Vagina (tissue), 2 donors: ENCODE results near the gene DOCK7. TPM values are rescaled to one million over a fixed set of nuclear protein-coding genes. Genes with fewer than 3 reads are reported as not detected.
"Not testable (repeated sequence)": the region's sequence is repeated elsewhere in the genome, so short reads cannot be mapped to it uniquely, and the experiment has no call there.

ENCODE experiments used
- DNase-seq, 2 donors: peaks; one replicate each; pipeline ENCODE4 v3.0.0-alpha.2; 2017; ENCODE audit errors: extremely low spot score in 2 of 2
- H3K27ac ChIP-seq: fragments of 200-600 bp; sonication (generic); one replicate; pipeline ENCODE4 v1.5.1; 2019
- H3K27me3 ChIP-seq: fragments of 200-600 bp; sonication (generic); one replicate; pipeline ENCODE4 v1.5.1; 2019
- H3K36me3 ChIP-seq, 2 donors: fragments of 200-600 bp; sonication (generic); one replicate each; pipeline ENCODE4 v1.5.1; 2017 to 2019
- H3K4me1 ChIP-seq: fragments of 200-600 bp; sonication (generic); one replicate; pipeline ENCODE4 v1.5.1; 2019
- H3K4me3 ChIP-seq, 2 donors: fragments of 200-600 bp; sonication (generic); 1 replicate in 1 of 2; 2 replicates in 1 of 2; pipeline ENCODE4 v1.5.1; 2016 to 2019
- H3K9me3 ChIP-seq: fragments of 200-600 bp; sonication (generic); one replicate; pipeline ENCODE4 v1.5.1; 2019
- CTCF ChIP-seq, 3 experiments: fragments of 450-650 bp in 2 of 3; fragments of 200-600 bp in 1 of 3; sonication (generic) in 1 of 3; IDR thresholded peaks; one replicate each; pipeline ENCODE4 v1.5.1; 2017 to 2019; ENCODE audit warnings: antibody characterized with exemption in 3 of 3, mild to moderate bottlenecking in 2 of 3, moderate library complexity in 2 of 3
- POLR2A ChIP-seq, 2 donors: fragments of 450-650 bp; IDR thresholded peaks; one replicate each; pipeline ENCODE4 v1.6.1; 2017; ENCODE audit warnings: antibody characterized with exemption in 2 of 2, mild to moderate bottlenecking in 2 of 2, moderate library complexity in 2 of 2
- POLR2AphosphoS5 ChIP-seq, 2 donors: sonication (generic); formaldehyde crosslinking; IDR thresholded peaks; one replicate each; pipeline ENCODE4 v1.9.0; 2017; ENCODE audit warnings: antibody characterized with exemption in 2 of 2, mild to moderate bottlenecking in 2 of 2, low read depth in 1 of 2; ENCODE audit not compliant: insufficient read depth in 1 of 2
- intact Hi-C: fragments of 100-400 bp; cut with DNase I; formaldehyde crosslinking; loops from one replicate; pipeline ENCODE4 v1.15.1; 2023
- total RNA-seq: library from RNA; depleted of rRNA; stranded (reverse); fragments of >200 nt; gene quantifications from one replicate; pipeline ENCODE4 v1.2.3, GENCODE V29; 2016

DOCK7 gene
- total RNA-seq, 1 donor from 2014 or later: 34.1 TPM

GRCh38 chr1:62530516-62531154 is 157.6 kb downstream of the DOCK7 start:
- TF ChIP-seq CTCF (IDR thresholded peaks at IDR 0.05): no peak
- Histone ChIP-seq H3K27ac (no peak overlapping the region), H3K4me3 (no peak overlapping the region), H3K27me3 (no peaks in the 10 kb centered on the region), H3K36me3 (peaks cover 0 to 4% of the 10 kb centered on the region in 2 donors), H3K9me3 (no peaks in the 10 kb centered on the region), H3K4me1 (no peaks in the 10 kb centered on the region)
- DNase-seq: no peak
- intact Hi-C loops: no loop called here

GRCh38 chr1:62529227-62529626 is 159.0 kb downstream of the DOCK7 start:
- no peaks in the 10 kb centered on the region for H3K4me1 ChIP-seq
- H3K27ac ChIP-seq: no peak overlapping the region
- DNase-seq: no peak
- no peaks in the 10 kb centered on the region for H3K27me3 ChIP-seq
- intact Hi-C loops: no loop called here
- peaks cover 0 to 4% of the 10 kb centered on the region in 2 donors for H3K36me3 ChIP-seq
- TF ChIP-seq POLR2AphosphoS5 (IDR thresholded peaks at IDR 0.05; ENCODE audit: insufficient read depth in 1 of 2, low read depth in 1 of 2) (no peak), POLR2A (IDR thresholded peaks at IDR 0.05) (no peak), CTCF (IDR thresholded peaks at IDR 0.05) (no peak)
- H3K9me3 ChIP-seq: no peaks in the 10 kb centered on the region
- no peak overlapping the region for H3K4me3 ChIP-seq

- no peak for DNase-seq
- intact Hi-C loops: no loop called here
- TF ChIP-seq CTCF (IDR thresholded peaks at IDR 0.05) (no peak), POLR2A (IDR thresholded peaks at IDR 0.05) (no peak), POLR2AphosphoS5 (IDR thresholded peaks at IDR 0.05; ENCODE audit: insufficient read depth in 1 of 2, low read depth in 1 of 2) (no peak)
Measured at GRCh38 chr1:62528015-62528414, 160.2 kb downstream of the DOCK7 start.

GRCh38 chr1:62527346-62527745 is 160.8 kb downstream of the DOCK7 start:
- H3K27ac ChIP-seq, H3K36me3 ChIP-seq, H3K9me3 ChIP-seq, intact Hi-C loops, H3K4me3 ChIP-seq, DNase-seq, H3K4me1 ChIP-seq, H3K27me3 ChIP-seq: not testable (repeated sequence)

More at GRCh38 chr1:62528015-62528414, 160.2 kb downstream of the DOCK7 start:
- H3K9me3 ChIP-seq: no peaks in the 10 kb centered on the region
- no peak overlapping the region for H3K4me3 ChIP-seq
- H3K4me1 ChIP-seq: no peaks in the 10 kb centered on the region
- peaks cover 0 to 4% of the 10 kb centered on the region in 2 donors for H3K36me3 ChIP-seq
- no peaks in the 10 kb centered on the region for H3K27me3 ChIP-seq
- H3K27ac ChIP-seq: no peak overlapping the region

GRCh38 chr1:62523860-62524259 is 164.3 kb downstream of the DOCK7 start:
- Histone ChIP-seq H3K4me3 (no peak overlapping the region), H3K36me3 (peaks cover 0 to 4% of the 10 kb centered on the region in 2 donors), H3K9me3 (no peaks in the 10 kb centered on the region), H3K27me3 (no peaks in the 10 kb centered on the region), H3K27ac (no peak overlapping the region), H3K4me1 (no peaks in the 10 kb centered on the region)
- intact Hi-C loops: no loop called here
- DNase-seq: no peak
- no peak for TF ChIP-seq POLR2AphosphoS5 (IDR thresholded peaks at IDR 0.05; ENCODE audit: insufficient read depth in 1 of 2, low read depth in 1 of 2)
- no peak for TF ChIP-seq POLR2A (IDR thresholded peaks at IDR 0.05)
- no peak for TF ChIP-seq CTCF (IDR thresholded peaks at IDR 0.05)
